Measurements from ENCODE around the gene C16orf78. TPM values are rescaled to one million over a fixed set of nuclear protein-coding genes. Genes with fewer than 3 reads are reported as not detected.

Gene C16orf78
- total and polyA plus RNA-seq, 2 of the 4 experiments (the other 2 are of a cell fraction): not detected

DNA sequence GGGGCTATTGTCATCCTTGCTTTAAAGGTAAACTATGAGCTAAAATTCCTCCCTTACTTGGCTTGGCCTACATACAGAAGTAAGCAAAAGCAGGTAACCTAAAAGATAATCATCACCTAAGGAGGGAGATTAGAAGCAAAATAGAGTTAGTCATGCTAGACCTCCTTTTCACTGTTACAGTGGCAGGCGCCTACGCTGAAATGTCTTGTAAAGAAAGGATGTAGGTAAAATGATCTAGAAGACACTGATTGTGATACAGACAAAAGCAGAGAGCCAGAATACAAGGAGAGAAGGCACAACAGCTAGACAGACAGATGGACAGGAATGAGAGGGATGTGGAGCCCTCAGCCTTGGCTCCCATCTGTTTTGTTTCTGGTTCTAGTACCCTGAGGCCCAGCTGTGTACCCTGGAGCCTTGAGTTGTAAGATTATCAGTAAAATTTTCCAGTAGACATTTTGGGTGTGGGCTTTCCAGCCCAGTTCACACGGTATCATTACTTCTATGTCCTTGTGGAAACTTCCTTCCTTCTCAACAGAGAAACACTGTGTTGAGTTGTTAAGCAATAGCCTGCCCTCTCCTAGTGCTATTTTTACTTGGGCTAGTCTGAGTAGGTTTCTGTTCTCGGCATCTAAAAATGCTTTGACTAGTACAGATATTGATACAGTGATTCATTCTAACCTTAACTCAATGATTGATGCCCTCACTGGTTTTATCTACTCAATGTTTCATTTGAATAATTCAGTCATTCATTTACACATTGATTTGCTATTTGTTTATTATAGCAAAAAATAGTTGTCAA is 7.7 kb upstream of the C16orf78 start:
- no TSS peak for BruUV-seq (replicated peaks)
- CTCF ChIA-PET: no interaction called here

More for the DNA sequence above, 7.7 kb upstream of the C16orf78 start:
- no peak overlapping the region for H2BK120ac ChIP-seq (ENCODE audit: low read depth, low read length)
- dilution Hi-C loops (cut with HindIII; ENCODE audit: low sequenced_read_pairs, unreplicated experiment) (no loop called here), in situ Hi-C loops (cut with MboI; ENCODE audit: low sequenced_read_pairs) (no loop called here), intact Hi-C loops (cut with micrococcal nuclease) (no loop called here)
- no peak overlapping the region for H4K5ac ChIP-seq (ENCODE audit: low read depth, low read length)
- H2AK5ac ChIP-seq (ENCODE audit: low read depth, low read length): no peak overlapping the region
- no peaks in the 10 kb centered on the region for H4K20me1 ChIP-seq (ENCODE audit: insufficient read depth, low read length)
- TF ChIP-seq RFX5 (IDR thresholded peaks at IDR 0.05; ENCODE audit: low read depth, low read length): no peak
- TF ChIP-seq RAD21 (IDR thresholded peaks at IDR 0.05; ENCODE audit: low read length): no peak
- TF ChIP-seq, protein P1, sequence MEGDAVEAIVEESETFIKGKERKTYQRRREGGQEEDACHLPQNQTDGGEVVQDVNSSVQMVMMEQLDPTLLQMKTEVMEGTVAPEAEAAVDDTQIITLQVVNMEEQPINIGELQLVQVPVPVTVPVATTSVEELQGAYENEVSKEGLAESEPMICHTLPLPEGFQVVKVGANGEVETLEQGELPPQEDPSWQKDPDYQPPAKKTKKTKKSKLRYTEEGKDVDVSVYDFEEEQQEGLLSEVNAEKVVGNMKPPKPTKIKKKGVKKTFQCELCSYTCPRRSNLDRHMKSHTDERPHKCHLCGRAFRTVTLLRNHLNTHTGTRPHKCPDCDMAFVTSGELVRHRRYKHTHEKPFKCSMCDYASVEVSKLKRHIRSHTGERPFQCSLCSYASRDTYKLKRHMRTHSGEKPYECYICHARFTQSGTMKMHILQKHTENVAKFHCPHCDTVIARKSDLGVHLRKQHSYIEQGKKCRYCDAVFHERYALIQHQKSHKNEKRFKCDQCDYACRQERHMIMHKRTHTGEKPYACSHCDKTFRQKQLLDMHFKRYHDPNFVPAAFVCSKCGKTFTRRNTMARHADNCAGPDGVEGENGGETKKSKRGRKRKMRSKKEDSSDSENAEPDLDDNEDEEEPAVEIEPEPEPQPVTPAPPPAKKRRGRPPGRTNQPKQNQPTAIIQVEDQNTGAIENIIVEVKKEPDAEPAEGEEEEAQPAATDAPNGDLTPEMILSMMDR (conservative IDR thresholded peaks at IDR 0.05; ENCODE audit: low read depth, low read length): no peak
- no peak for TF ChIP-seq MXI1 (IDR thresholded peaks at IDR 0.05; ENCODE audit: borderline replicate concordance, low read depth, low read length)
- TF ChIP-seq RCOR1 (IDR thresholded peaks at IDR 0.05; ENCODE audit: insufficient replicate concordance, low read length): no peak
- TF ChIP-seq SMC3 (IDR thresholded peaks at IDR 0.05; ENCODE audit: low read depth, low read length): no peak
- TF ChIP-seq MAFK (IDR thresholded peaks at IDR 0.05; ENCODE audit: low read depth, low read length): no peak
- TF ChIP-seq CHD1 (IDR thresholded peaks at IDR 0.05; ENCODE audit: low read depth, low read length): no peak
- no peak for TF ChIP-seq CEBPB (IDR thresholded peaks at IDR 0.05; ENCODE audit: low read depth, low read length)
- H2BK20ac ChIP-seq (ENCODE audit: low read depth, low read length): no peak overlapping the region
- no peaks in the 10 kb centered on the region for H3K27me3 ChIP-seq (ENCODE audit: control insufficient read depth, insufficient read depth, low read length)
- H3K9me3 ChIP-seq (ENCODE audit: control insufficient read depth, insufficient read depth, low read length): no peaks in the 10 kb centered on the region
- H3K18ac ChIP-seq (ENCODE audit: low read depth, low read length): no peak overlapping the region
- H3K14ac ChIP-seq (replicated peaks; ENCODE audit: low read depth, low read length): no peak overlapping the region
- no peak for DNase-seq
- H3K4ac ChIP-seq (ENCODE audit: low read depth, low read length): no peak overlapping the region
- H3K4me3 ChIP-seq (ENCODE audit: insufficient read depth, low read depth, low read length): no peak overlapping the region
- WGBS, 2 experiments (ENCODE audit: extremely low coverage in 2 of 2, insufficient read length in 1 of 2): no CpG with 5 or more reads among the region's 4 CpGs
- no peaks in the 10 kb centered on the region for H3K79me1 ChIP-seq (ENCODE audit: low read depth in 1 of 2, low read length in 2 of 2)
- no peak overlapping the region for H4K91ac ChIP-seq (ENCODE audit: insufficient read depth, low read depth, low read length)
- POLR2A ChIA-PET (ENCODE audit: unreplicated experiment): no interaction called here
- H3K36me3 ChIP-seq (ENCODE audit: control insufficient read depth, insufficient read depth, low read length): no peaks in the 10 kb centered on the region
- no peak overlapping the region for H3K23ac ChIP-seq (ENCODE audit: low read depth, low read length)
- no peak overlapping the region for H3K4me2 ChIP-seq (ENCODE audit: low read depth, low read length)
- H3K9me1 ChIP-seq (ENCODE audit: insufficient read depth, low read length): no peaks in the 10 kb centered on the region
- no peak overlapping the region for H2BK15ac ChIP-seq (ENCODE audit: low read depth, low read length)
- H2AFZ ChIP-seq (replicated peaks; ENCODE audit: low read length, poor library complexity): no peak overlapping the region
- H2AK9ac ChIP-seq (replicated peaks; ENCODE audit: low read depth, low read length, poor library complexity): no peak overlapping the region
- ATAC-seq (ENCODE audit: low read depth): no peak
- no peak overlapping the region for H2BK5ac ChIP-seq (ENCODE audit: low read depth, low read length, poor library complexity, severe bottlenecking)
- H4K8ac ChIP-seq (ENCODE audit: low read depth in 2 of 2, low read length in 2 of 2): no peak overlapping the region
- no peak overlapping the region for H3K56ac ChIP-seq (ENCODE audit: extremely low read depth, insufficient read depth, low read length)
- H3K4me1 ChIP-seq (ENCODE audit: control insufficient read depth, insufficient read depth, low read length): no peaks in the 10 kb centered on the region
- no peak overlapping the region for H3K9ac ChIP-seq (ENCODE audit: low read depth, low read length)
- H3K27ac ChIP-seq (ENCODE audit: insufficient read depth, low read length): no peak overlapping the region
